Hematopoietic multipotent progenitor cell treated with erythropoietin and hydrocortisone succinate and interleukin-3 and kit ligand, for 8 days (in vitro differentiated cells): Measurements from ENCODE around the gene DENR.
"Not testable (repeated sequence)": the region's sequence is repeated elsewhere in the genome, so short reads cannot be mapped to it uniquely, and the experiment has no call there.

Source experiments
- DNase-seq: peaks from one replicate; pipeline ENCODE4 v3.0.0-alpha.2; 2015

The DENR gene

GRCh38 chr12:122752464-122753318 is at the start of gene DENR:
TSS of gene DENR (plus strand) at chr12:122752824. CDS start at chr12:122753702, 878 bp downstream.
- peak; percentile 96 for DNase-seq

DNA sequence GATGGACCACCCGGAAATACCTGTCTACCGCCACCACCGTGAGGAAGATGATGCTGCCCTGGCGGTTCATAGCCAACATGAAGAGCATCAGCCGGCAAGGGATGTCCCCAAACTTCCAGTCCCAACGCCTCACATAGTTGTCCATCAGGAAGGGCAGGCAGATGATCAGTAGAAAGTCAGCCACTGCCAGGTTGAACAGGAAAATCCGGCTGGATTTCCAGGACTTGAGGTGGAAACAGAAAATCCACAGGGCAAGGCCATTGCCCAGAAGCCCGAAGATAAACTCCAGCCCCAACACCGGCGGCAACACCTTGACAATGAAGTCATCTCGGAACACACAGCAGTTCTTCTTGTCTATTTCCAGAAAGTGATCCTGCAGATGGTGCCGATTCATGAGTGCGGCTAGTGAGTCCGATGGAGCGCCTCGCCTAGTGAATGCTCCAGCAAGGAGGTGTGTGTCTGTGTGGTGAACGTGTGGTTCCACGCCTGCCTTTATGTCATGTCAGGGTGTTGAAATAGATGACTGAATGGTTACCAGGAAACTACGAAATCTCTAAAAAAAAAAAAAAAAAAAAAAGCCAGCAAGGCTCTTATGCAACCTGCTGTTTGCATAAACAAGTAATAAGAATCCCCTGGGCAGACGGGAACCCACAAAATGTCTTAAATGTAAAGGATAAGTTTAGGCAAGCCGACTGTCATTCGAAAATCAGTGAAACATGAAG is 49.6 kb upstream of the DENR start, which contains the start of gene HCAR2:
Gene HCAR2, minus strand, starts transcription at position 468 of the 722 bp plus-strand sequence. Its CDS starts 74 bp downstream, at position 394.
- DNase-seq, result not testable (repeated sequence)

DNA sequence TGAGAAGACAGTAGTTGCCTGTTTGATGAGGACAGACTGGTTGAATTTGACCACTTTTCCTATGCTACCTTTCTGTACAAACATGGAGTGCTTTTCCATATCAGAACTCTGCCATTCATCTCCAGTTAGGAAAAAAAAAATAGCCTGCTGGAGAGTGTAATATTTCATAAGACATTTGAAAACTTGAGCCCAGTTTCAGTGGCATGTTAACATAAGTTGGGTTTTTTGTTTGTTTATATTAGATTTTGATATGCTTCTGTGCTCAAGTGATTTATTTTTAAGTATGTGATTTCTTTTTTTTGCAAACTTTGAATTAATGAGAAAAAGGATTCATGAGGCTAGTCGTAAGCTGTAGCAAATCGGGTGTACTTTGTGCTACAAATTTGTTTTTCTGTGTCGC is 48.8 kb upstream of the DENR start:
- DNase-seq, result not testable (repeated sequence)

DNA sequence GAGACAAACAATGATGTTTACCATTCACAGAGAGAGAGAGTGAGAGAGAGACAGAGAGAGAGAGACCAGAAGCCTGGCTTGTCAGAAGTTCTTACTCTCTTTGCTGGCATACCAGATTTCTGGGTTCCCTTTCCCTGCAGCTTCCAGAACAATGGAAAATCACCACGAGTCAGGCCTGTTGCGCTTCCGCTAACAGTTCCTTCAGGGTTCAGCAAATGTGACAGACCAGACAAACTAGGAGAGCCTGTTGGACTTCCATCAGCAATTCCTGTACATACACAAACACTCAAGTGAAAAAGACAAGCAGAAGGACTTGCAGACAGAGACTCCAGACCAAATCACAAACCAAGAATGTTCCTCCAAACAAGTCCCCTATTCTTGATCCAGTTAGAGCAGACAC is 43.3 kb upstream of the DENR start:
- DNase-seq, result not testable (repeated sequence)

DNA sequence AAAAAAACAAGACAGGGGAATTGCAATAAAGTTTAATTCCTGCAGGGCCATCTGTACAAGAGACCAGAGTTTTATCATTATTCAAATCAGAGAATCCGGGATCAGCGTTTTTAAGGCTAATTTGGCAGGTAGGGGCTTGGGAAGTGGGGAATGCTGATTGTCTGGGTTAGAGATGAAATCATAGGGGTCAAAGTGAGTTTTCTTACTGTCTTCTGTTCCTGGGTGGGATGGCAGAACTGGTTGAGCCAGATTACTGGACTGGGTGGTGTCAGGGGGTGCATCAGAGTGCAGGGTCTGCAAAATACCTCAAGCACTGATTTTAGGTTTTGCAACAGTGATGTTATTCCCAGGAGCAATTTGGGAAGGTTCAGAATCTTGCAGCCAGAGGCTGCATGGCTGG is 42.3 kb upstream of the DENR start:
- not testable (repeated sequence) for DNase-seq

- DNase-seq, result not testable (repeated sequence)
Observed at GRCh38 chr12:122711266-122711665, 41.4 kb upstream of the DENR start.

DNA sequence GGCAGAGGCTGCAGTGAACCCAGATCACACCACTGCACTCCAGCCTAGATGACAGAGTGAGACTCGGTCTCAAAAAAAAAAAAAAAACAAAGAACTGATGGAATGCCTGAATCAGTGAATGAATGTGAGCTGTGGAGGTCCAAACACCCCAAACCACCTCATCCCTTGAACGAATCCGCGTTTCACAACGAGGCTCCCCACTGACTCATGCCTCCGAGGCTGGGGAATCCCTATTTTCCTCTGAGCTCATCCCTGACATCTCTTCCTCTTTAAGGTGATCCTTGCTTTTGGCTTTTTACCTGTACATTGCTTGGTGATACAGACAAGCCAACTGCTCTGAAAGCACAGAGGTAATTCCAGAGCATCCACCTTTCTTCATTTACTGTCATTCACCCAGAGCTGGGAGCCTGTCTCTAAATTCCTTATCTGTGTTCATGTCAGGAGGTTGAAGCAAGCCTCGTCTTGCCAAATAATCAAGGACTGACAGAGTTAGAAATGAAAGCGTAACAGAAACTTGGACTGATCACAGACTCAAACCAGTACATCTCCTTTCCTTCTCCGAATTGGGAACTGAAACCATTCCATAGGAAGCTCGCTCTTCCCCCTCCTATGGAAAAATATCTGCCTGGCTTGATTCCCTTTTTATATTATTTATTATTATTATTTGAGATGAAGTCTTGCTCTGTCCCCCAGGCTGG is 39.0 kb upstream of the DENR start:
- not testable (repeated sequence) for DNase-seq

- DNase-seq, result not testable (repeated sequence)
Observed at GRCh38 chr12:122715211-122715610, 37.4 kb upstream of the DENR start.

- not testable (repeated sequence) for DNase-seq
Observed at GRCh38 chr12:122716658-122717057, 36.0 kb upstream of the DENR start, which contains the start of gene HCAR3. TSS of gene HCAR3 (minus strand) at chr12:122716811. CDS start at chr12:122716737, 74 bp downstream.

- DNase-seq, result no peak
Observed at GRCh38 chr12:122721057-122721545, 31.5 kb upstream of the DENR start.

- DNase-seq, result no peak
Observed at GRCh38 chr12:122722387-122722786, 30.2 kb upstream of the DENR start.

DNA sequence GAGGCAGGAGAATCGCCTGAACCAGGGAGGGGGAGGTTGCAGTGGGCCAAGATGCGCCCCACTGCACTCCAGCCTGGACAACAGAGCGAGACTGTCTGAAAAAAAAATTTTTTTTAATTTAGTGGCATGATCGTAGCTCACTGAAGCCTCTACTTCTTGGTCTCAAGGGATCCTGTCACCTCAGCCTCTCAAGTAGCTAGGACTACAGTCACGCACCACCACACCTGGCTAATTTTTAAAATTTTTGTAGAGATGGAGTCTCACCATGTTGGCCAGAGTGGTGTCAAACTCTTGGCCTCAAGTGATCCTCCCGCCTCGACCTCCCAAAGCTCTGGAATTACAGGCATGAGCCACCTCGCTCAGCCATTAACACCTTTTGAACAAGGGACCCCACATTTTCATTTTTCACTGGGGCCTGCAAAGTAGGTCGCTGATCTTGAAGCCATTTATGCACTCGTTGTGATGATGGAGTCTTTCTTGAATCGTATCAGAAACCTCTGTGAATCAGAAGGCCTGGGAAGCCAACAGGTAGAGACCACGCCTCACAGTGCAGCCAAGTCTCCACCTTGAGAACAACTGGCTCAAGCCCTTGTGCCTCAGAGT is 27.9 kb upstream of the DENR start:
- no peak for DNase-seq

DNA sequence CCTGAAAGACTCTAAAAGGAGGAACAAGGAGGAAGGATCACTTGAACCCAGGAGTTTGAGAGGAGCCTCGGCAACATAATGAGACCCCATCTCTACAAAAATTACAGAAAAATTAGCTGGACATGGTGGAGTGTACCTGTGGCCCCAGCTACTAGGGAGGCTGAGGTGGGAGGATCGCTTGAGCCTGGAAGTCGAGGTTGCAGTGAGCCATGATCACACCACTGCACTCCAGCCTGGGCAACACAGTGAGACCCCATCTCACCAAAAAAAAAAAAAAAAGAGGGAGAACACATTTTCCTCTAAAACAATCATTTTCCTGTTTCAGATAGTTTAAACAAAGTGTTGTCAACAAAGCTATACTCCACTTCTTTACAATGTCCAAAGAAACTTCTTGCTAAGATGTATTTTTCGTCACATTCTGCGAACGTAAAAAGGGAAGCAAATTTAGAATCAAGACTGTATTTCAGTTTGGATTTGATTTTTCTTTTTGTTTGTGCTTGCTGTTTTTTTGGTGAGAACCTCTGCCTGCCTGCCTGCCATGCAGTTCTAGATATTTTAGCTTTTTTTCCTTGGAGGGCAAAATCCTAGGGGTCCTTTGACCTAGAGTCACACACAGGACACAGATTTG is 27.1 kb upstream of the DENR start:
- no peak for DNase-seq

DNA sequence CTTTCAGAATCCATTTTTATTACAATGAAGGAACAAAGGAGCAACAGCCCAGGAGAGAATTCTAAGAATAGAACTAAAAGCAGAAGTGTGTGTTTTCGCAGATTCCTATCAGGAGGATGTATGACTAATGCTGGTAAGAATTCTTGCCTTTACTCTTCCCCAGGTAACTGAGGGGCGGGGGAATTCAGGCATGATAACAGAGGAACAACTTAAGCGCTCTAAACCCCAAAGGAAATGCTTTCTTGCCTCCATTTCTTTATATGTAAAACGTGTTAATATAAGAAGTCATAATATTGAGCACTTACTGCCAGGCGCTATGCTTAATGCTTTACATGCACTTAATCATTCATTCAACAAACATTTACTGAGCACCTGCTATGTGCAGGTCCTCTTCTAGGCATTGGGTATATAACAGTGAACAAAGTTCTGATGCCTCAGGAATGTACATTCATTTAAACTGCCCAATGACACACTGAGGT is 26.5 kb upstream of the DENR start:
- DNase-seq, result no peak

GRCh38 chr12:122729583-122730214 is 22.9 kb upstream of the DENR start:
- no peak for DNase-seq

DNA sequence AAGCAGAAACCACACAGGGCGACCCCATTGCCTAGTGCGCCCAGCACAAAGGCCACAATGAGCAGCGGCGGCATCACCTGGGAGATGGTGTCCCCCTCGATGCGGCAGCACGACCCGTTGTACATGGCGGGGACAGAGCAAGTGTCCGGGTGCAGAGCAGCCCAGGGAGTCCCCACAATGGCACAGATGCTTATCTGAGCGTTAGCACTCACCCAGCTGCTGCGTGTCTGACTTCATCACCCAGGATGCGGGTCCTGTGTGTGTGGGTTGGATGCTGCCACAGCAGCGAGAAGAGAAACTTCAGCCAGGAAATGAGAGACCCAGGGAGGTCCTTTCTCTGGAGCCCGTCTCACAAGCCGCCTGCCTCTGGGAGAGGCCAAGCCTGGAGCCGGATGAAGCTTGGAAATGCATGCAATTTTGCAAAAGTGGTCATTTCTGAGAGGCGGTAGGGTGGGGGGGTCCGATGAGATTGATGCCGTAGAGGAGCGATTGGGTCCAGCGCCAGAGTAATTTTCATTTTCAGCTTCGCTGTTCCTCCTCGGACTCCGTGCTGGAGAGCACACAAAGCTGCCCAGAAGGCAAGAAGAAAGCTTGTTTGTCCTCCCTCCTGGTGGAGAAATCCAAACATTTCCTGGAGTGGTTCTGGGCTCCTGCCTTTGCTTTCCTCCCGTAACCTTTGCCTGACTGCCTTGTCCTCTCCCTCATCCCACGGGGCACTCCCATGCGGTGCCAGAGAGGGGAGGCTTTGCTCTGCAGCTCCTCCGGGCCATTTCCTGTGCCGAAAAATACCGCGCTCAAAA is 22.2 kb upstream of the DENR start, which contains the start of gene HCAR1:
Gene HCAR1, minus strand, starts transcription at position 630 of the 800 bp plus-strand sequence. Its CDS starts 505 bp downstream, at position 125.
- no peak for DNase-seq

DNA sequence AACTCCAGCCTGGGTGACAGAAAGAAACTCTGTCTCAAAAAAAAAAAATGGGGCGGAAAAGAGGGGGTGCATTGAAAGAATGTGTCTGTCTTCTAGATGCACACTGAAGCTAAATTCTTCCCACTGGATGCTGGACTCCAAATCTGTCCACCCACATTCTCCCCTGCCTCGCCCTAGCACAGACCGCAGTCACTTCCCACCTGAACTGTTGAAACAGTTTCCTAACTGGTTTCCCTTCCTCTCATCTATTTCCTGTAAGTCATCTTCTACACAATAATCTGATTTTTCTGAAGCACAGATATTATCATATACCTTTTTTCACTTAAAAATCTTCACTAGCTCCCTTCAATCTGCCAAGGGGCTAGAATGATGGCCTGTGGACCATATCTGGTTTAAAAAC is 20.5 kb upstream of the DENR start:
- DNase-seq, result no peak

GRCh38 chr12:122732611-122733010 is 20.0 kb upstream of the DENR start:
- DNase-seq, result no peak

DNA sequence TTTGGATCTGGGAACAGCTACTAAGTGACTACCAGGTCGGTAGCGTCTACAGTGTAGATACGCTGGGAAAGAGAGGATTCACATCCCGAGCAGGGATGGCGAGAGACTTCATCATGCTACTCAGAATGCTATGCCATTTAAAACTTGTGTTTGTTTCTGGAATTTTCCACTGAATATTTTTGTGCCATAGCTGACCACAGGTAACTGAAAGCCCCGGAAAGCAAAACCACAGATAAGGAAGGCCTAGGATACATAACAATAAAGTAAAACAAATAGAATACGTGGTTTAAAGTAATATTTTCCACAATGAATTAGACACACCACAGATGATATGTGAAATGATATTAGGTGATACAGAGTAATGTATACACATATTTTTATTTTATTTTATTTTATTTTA is 14.1 kb upstream of the DENR start:
- DNase-seq, result no peak

GRCh38 chr12:122740351-122740750 is 12.3 kb upstream of the DENR start:
- DNase-seq, result no peak
